IMR-90 (cell line): ENCODE measurements around the gene GLRA3. TPM values are rescaled to one million over a fixed set of nuclear protein-coding genes. Genes with fewer than 3 reads are reported as not detected.

ENCODE experiments used
- ATAC-seq: fragments of 200-7000 bp; cut with Tn5 transposase; 2 replicates; pipeline ENCODE4 v1.9.1; 2020; ENCODE audit warnings: low read depth, mild to moderate bottlenecking, moderate library complexity
- BruUV-seq: library from RNA; stranded (reverse); fragments of 400-500 nt; replicated peaks from 2 replicates; lab custom pipeline; 2021; lab: Mats Ljungman, UMichigan
- CTCF ChIA-PET: fragments of 300-600 bp; formaldehyde crosslinking; extraction: SDS; loops from one replicate; lab custom pipeline; 2021; ENCODE audit warnings: antibody characterized with exemption; lab: Yijun Ruan, JAX
- POLR2A ChIA-PET: fragments of 300-600 bp; sonication (Branson Sonifier 250); formaldehyde crosslinking; loops from one replicate; lab custom pipeline; 2022; ENCODE audit warnings: antibody characterized with exemption; ENCODE audit not compliant: unreplicated experiment; lab: Charles Lee
- DNase-seq: peaks from one replicate; pipeline ENCODE4 v3.0.0; 2013
- H2AFZ ChIP-seq: replicated peaks from 2 replicates; pipeline ENCODE3; 2013; ENCODE audit warnings: low read length, mild to moderate bottlenecking; ENCODE audit not compliant: poor library complexity
- H2AK5ac ChIP-seq: 2 replicates; pipeline ENCODE4 v1.6.1; 2013; ENCODE audit warnings: low read depth, low read length, inconsistent platforms
- H2AK9ac ChIP-seq: replicated peaks from 2 replicates; pipeline ENCODE3; 2013; ENCODE audit warnings: mild to moderate bottlenecking, low read depth, low read length, moderate library complexity; ENCODE audit not compliant: poor library complexity
- H2BK120ac ChIP-seq: 2 replicates; pipeline ENCODE4 v1.6.1; 2013; ENCODE audit warnings: low read depth, low read length, inconsistent platforms
- H2BK15ac ChIP-seq: 3 replicates; pipeline ENCODE4 v1.6.1; 2013; ENCODE audit warnings: low read depth, low read length, inconsistent platforms
- H2BK20ac ChIP-seq: 2 replicates; pipeline ENCODE4 v1.6.1; 2013; ENCODE audit warnings: low read depth, mild to moderate bottlenecking, inconsistent platforms, low read length, moderate library complexity
- H2BK5ac ChIP-seq: 2 replicates; pipeline ENCODE4 v1.6.1; 2013; ENCODE audit warnings: mild to moderate bottlenecking, low read depth, low read length, inconsistent platforms; ENCODE audit not compliant: poor library complexity, severe bottlenecking
- H3K14ac ChIP-seq: replicated peaks from 2 replicates; pipeline ENCODE4 v1.6.1; 2013; ENCODE audit warnings: low read depth, low read length, inconsistent platforms
- H3K18ac ChIP-seq: 2 replicates; pipeline ENCODE4 v1.6.1; 2013; ENCODE audit warnings: low read depth, low read length, control low read depth
- H3K23ac ChIP-seq: 2 replicates; pipeline ENCODE4 v1.6.1; 2013; ENCODE audit warnings: low read depth, low read length, inconsistent platforms
- H3K27ac ChIP-seq: 2 replicates; pipeline ENCODE4 v1.5.1; 2013; ENCODE audit warnings: mild to moderate bottlenecking, control low read depth, low read length; ENCODE audit not compliant: insufficient read depth
- H3K27me3 ChIP-seq: 2 replicates; pipeline ENCODE4 v1.6.1; 2013; ENCODE audit warnings: low read length; ENCODE audit not compliant: control insufficient read depth, insufficient read depth
- H3K36me3 ChIP-seq: 2 replicates; pipeline ENCODE4 v1.6.1; 2013; ENCODE audit warnings: low read length, mixed read lengths; ENCODE audit not compliant: control insufficient read depth, insufficient read depth
- H3K4ac ChIP-seq: 2 replicates; pipeline ENCODE4 v1.6.1; 2013; ENCODE audit warnings: low read depth, low read length, inconsistent platforms
- H3K4me1 ChIP-seq: 2 replicates; pipeline ENCODE4 v1.6.1; 2013; ENCODE audit warnings: low read length, mixed read lengths; ENCODE audit not compliant: control insufficient read depth, insufficient read depth
- H3K4me2 ChIP-seq: 2 replicates; pipeline ENCODE4 v1.6.1; 2013; ENCODE audit warnings: low read depth, mild to moderate bottlenecking, control low read depth, low read length, moderate library complexity
- H3K4me3 ChIP-seq: 2 replicates; pipeline ENCODE4 v1.5.1; 2013; ENCODE audit warnings: low read depth, mild to moderate bottlenecking, control low read depth, low read length, moderate library complexity; ENCODE audit not compliant: insufficient read depth
- H3K56ac ChIP-seq: 2 replicates; pipeline ENCODE4 v1.6.1; 2013; ENCODE audit warnings: low read length, inconsistent platforms; ENCODE audit not compliant: insufficient read depth; ENCODE audit errors: extremely low read depth
- H3K79me1 ChIP-seq, 2 experiments: 2 replicates each; pipeline ENCODE4 v1.6.1; 2013; ENCODE audit warnings: low read length in 2 of 2, inconsistent platforms in 1 of 2, low read depth in 1 of 2
- H3K9ac ChIP-seq: 2 replicates; pipeline ENCODE4 v1.6.1; 2013; ENCODE audit warnings: low read depth, low read length, control low read depth
- H3K9me1 ChIP-seq: 2 replicates; pipeline ENCODE4 v1.6.1; 2013; ENCODE audit warnings: low read length, inconsistent platforms; ENCODE audit not compliant: insufficient read depth
- H3K9me3 ChIP-seq: 2 replicates; pipeline ENCODE4 v1.6.1; 2013; ENCODE audit warnings: low read length; ENCODE audit not compliant: control insufficient read depth, insufficient read depth
- H4K20me1 ChIP-seq: 2 replicates; pipeline ENCODE4 v1.6.1; 2013; ENCODE audit warnings: low read length, inconsistent platforms; ENCODE audit not compliant: insufficient read depth
- H4K5ac ChIP-seq: 2 replicates; pipeline ENCODE4 v1.6.1; 2013; ENCODE audit warnings: mild to moderate bottlenecking, low read depth, low read length, control low read depth
- H4K8ac ChIP-seq, 2 experiments: 2 replicates each; pipeline ENCODE4 v1.6.1; 2013; ENCODE audit warnings: low read depth in 2 of 2, low read length in 2 of 2, control low read depth in 1 of 2, inconsistent platforms in 1 of 2
- H4K91ac ChIP-seq: 2 replicates; pipeline ENCODE4 v1.6.1; 2013; ENCODE audit warnings: low read depth, low read length, inconsistent platforms; ENCODE audit not compliant: insufficient read depth
- FOS ChIP-seq: fragments of 150-350 bp; IDR thresholded peaks from 2 replicates; pipeline ENCODE4 v1.6.1; 2016; ENCODE audit warnings: low read depth, low read length
- WGBS, 2 experiments: methylation state at CpG; one replicate each; pipeline versions ENCODE4 v1.1.5 to v1.1.7; 2013; ENCODE audit warnings: missing lambda C conversion rate in 2 of 2; ENCODE audit not compliant: insufficient read length in 1 of 2; ENCODE audit errors: extremely low coverage in 2 of 2; 5-methylcytosine and 5-hydroxymethylcytosine counted together
- dilution Hi-C: fragments of 300-500 bp; cut with HindIII; formaldehyde crosslinking; loops from one replicate; pipeline ENCODE4 v1.14.3; 2018; ENCODE audit warnings: low sequenced_read_pairs; ENCODE audit not compliant: unreplicated experiment
- in situ Hi-C: fragments of 300-500 bp; cut with MboI; formaldehyde crosslinking; loops from 3 replicates; pipeline ENCODE4 v1.14.3; 2019; ENCODE audit warnings: low sequenced_read_pairs, inconsistent platforms, mixed read lengths
- intact Hi-C: fragments of 100-400 bp; cut with micrococcal nuclease; formaldehyde crosslinking; loops from 2 replicates; pipeline ENCODE4 v1.10.0; 2022
- polyA plus RNA-seq, 3 experiments: library from polyadenylated mRNA; depleted of rRNA; stranded (reverse); fragments of >200 nt; gene quantifications; 2 replicates each; pipeline ENCODE4 v1.2.3, GENCODE V29; 2012; ENCODE audit warnings: low replicate concordance in 1 of 3
- total RNA-seq: library from RNA; depleted of rRNA; stranded (reverse); fragments of >200 nt; gene quantifications from 2 replicates; pipeline ENCODE4 v1.2.3, GENCODE V29; 2012

Gene GLRA3
- total and polyA plus RNA-seq, 2 of the 4 experiments (the other 2 are of a cell fraction): not detected

DNA sequence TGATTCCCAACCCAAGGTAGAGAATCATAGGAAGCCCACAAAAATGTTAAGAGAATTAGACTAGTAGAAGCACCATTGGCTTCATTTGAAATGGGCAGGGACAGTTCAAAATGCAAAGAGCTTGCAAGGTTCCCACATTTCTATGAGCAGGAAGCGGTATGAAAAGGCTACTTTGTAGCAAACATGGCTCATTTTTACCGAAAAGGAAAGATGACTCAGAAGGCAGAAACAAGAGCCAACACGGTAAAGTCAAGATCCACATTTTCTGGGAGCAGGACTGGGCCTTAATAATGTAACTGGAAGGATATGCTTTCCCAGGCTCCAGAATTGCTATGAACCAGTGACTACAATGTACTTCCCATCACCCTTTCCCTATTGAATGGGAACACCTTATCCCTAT, 89.5 kb downstream of the GLRA3 start:
- intact Hi-C loops (no loop called here), dilution Hi-C loops (no loop called here), in situ Hi-C loops (no loop called here)
- H3K27me3 ChIP-seq: no peaks in the 10 kb centered on the region
- H3K9me1 ChIP-seq: no peaks in the 10 kb centered on the region
- no peak overlapping the region for H2AK9ac ChIP-seq
- TF ChIP-seq FOS: no peak
- H4K20me1 ChIP-seq: no peaks in the 10 kb centered on the region
- no peak overlapping the region for H4K8ac ChIP-seq
- H3K27ac ChIP-seq: no peak overlapping the region
- H2BK15ac ChIP-seq: no peak overlapping the region
- 20% methylated on average over 1 of the region's 3 CpGs; no CpG with 5 or more reads in 1 of the 2 experiments for WGBS, 2 experiments
- no peaks in the 10 kb centered on the region for H3K4me1 ChIP-seq
- peaks cover 7% of the 10 kb centered on the region; the same call in 1 of the 2 replicates for H3K9me3 ChIP-seq
- ATAC-seq: no peak
- H3K4ac ChIP-seq: no peak overlapping the region
- H3K18ac ChIP-seq: no peak overlapping the region
- ChIA-PET CTCF (no interaction called here), POLR2A (no interaction called here)
- no peak overlapping the region for H4K91ac ChIP-seq
- no peak overlapping the region for H2AK5ac ChIP-seq
- H2AFZ ChIP-seq: no peak overlapping the region
- no peak overlapping the region for H4K5ac ChIP-seq
- no peak overlapping the region for H3K4me2 ChIP-seq
- no peaks in the 10 kb centered on the region for H3K79me1 ChIP-seq
- H3K23ac ChIP-seq: no peak overlapping the region
- H2BK5ac ChIP-seq: no peak overlapping the region
- H3K4me3 ChIP-seq: no peak overlapping the region
- H2BK20ac ChIP-seq: no peak overlapping the region
- no peak overlapping the region for H2BK120ac ChIP-seq
- BruUV-seq: no TSS peak
- no peak overlapping the region for H3K14ac ChIP-seq
- DNase-seq: no peak
- no peak overlapping the region for H3K9ac ChIP-seq
- no peak overlapping the region for H3K56ac ChIP-seq
- H3K36me3 ChIP-seq: no peaks in the 10 kb centered on the region
